A673 (cell line): ENCODE data around the gene STPG4. TPM values are rescaled to one million over a fixed set of nuclear protein-coding genes. Genes with fewer than 3 reads are reported as not detected.

Experiments used
- BruUV-seq: library from RNA; stranded (reverse); fragments of 400-500 nt; replicated peaks from 2 replicates; lab custom pipeline; 2021; lab: Mats Ljungman, UMichigan
- CTCF ChIA-PET: fragments of 300-600 bp; sonication (Branson Sonifier 250); formaldehyde crosslinking; loops from one replicate; lab custom pipeline; 2022; ENCODE audit warnings: antibody characterized with exemption; lab: Charles Lee
- POLR2A ChIA-PET: fragments of 300-600 bp; sonication (Branson Sonifier 250); formaldehyde crosslinking; loops from one replicate; lab custom pipeline; 2022; ENCODE audit warnings: antibody characterized with exemption; ENCODE audit not compliant: low non-redundant PET; lab: Charles Lee
- DNase-seq: peaks from one replicate; pipeline ENCODE4 v3.0.0-alpha.2; 2015; ENCODE audit warnings: low spot score
- H3K27ac ChIP-seq: fragments of 200-600 bp; sonication (generic); 2 replicates; pipeline ENCODE4 v1.5.1; 2016; ENCODE audit warnings: mixed run types, low read depth, mild to moderate bottlenecking, mixed read lengths, antibody characterized with exemption, low read length; ENCODE audit not compliant: poor library complexity, severe bottlenecking
- H3K27me3 ChIP-seq: fragments of 200-600 bp; sonication (generic); replicated peaks from 2 replicates; pipeline ENCODE4 v1.6.1; 2017; ENCODE audit warnings: mixed run types, low read depth, mild to moderate bottlenecking, mixed read lengths, antibody characterized with exemption, low read length; ENCODE audit not compliant: insufficient read depth, poor library complexity
- H3K36me3 ChIP-seq: fragments of 200-600 bp; sonication (generic); 2 replicates; pipeline ENCODE4 v1.6.1; 2016; ENCODE audit warnings: mixed run types, mild to moderate bottlenecking, mixed read lengths, antibody characterized with exemption, low read length; ENCODE audit not compliant: insufficient read depth, poor library complexity, severe bottlenecking
- H3K4me1 ChIP-seq: fragments of 200-600 bp; sonication (generic); 2 replicates; pipeline ENCODE4 v1.6.1; 2017; ENCODE audit warnings: mixed run types, mild to moderate bottlenecking, mixed read lengths, antibody characterized with exemption, low read length; ENCODE audit not compliant: insufficient read depth, poor library complexity, severe bottlenecking
- H3K4me3 ChIP-seq: fragments of 200-600 bp; sonication (generic); 2 replicates; pipeline ENCODE4 v1.5.1; 2016; ENCODE audit warnings: low read depth, mixed run types, mild to moderate bottlenecking, mixed read lengths, low read length; ENCODE audit not compliant: poor library complexity, severe bottlenecking
- H3K9me3 ChIP-seq: fragments of 200-600 bp; sonication (generic); 2 replicates; pipeline ENCODE4 v1.6.1; 2016; ENCODE audit warnings: mixed run types, low read depth, mild to moderate bottlenecking, mixed read lengths, antibody characterized with exemption, low read length; ENCODE audit not compliant: poor library complexity, severe bottlenecking
- CTCF ChIP-seq: fragments of 300-800, 200-600 bp; sonication (generic); conservative IDR thresholded peaks from 2 replicates; pipeline ENCODE4 v1.5.1; 2017; ENCODE audit warnings: low read depth, mild to moderate bottlenecking, antibody characterized with exemption, low read length, moderate library complexity, mixed read lengths
- EZH2 ChIP-seq: fragments of 200-600 bp; sonication (generic); IDR thresholded peaks from 2 replicates; pipeline ENCODE4 v1.6.1; 2017; ENCODE audit warnings: borderline replicate concordance, low read depth, mild to moderate bottlenecking, mixed read lengths, antibody characterized with exemption, low read length; ENCODE audit not compliant: poor library complexity, severe bottlenecking
- intact Hi-C: fragments of 100-400 bp; cut with micrococcal nuclease; formaldehyde crosslinking; loops from one replicate; pipeline ENCODE4 v1.10.0; 2022; ENCODE audit not compliant: unreplicated experiment
- total RNA-seq: library from RNA; stranded (reverse); gene quantifications from 2 replicates; pipeline ENCODE4 v1.2.3, GENCODE V29; 2021

STPG4 gene
- total RNA-seq, 1 experiment from 2014 or later, result 0.75 TPM

- TF ChIP-seq EZH2 (no peak), CTCF (no peak)
- ChIA-PET POLR2A (interaction anchor here (0.6 kb wide), 1 partner anchor 9 kb away, joined by 4 read pairs; no protein-coding TSS in a partner anchor), CTCF (no interaction called here)
- Histone ChIP-seq H3K36me3 (no peaks in the 10 kb centered on the region), H3K4me3 (no peak overlapping the region), H3K27me3 (no peaks in the 10 kb centered on the region), H3K4me1 (no peaks in the 10 kb centered on the region), H3K27ac (no peak overlapping the region), H3K9me3 (no peaks in the 10 kb centered on the region)
- no TSS peak for BruUV-seq
- no peak for DNase-seq
- intact Hi-C loops, result no loop called here
Measured at GRCh38 chr2:47048801-47049480, 106.2 kb downstream of the STPG4 start.

- no peak for TF ChIP-seq CTCF
- peaks cover 10% of the 10 kb centered on the region for H3K4me1 ChIP-seq
- H3K27me3 ChIP-seq, result no peaks in the 10 kb centered on the region
- H3K4me3 ChIP-seq, result no peak overlapping the region
- POLR2A ChIA-PET, result no interaction called here
- H3K27ac ChIP-seq, result no peak overlapping the region
- BruUV-seq, result no TSS peak
- no peak for DNase-seq
- CTCF ChIA-PET, result no interaction called here
- intact Hi-C loops, result no loop called here
- H3K9me3 ChIP-seq, result no peaks in the 10 kb centered on the region
- H3K36me3 ChIP-seq, result no peaks in the 10 kb centered on the region
Measured at GRCh38 chr2:47046271-47046670, 108.8 kb downstream of the STPG4 start.

- Histone ChIP-seq H3K36me3 (no peaks in the 10 kb centered on the region), H3K4me1 (peaks cover 10% of the 10 kb centered on the region), H3K4me3 (no peak overlapping the region), H3K27me3 (no peaks in the 10 kb centered on the region), H3K27ac (no peak overlapping the region), H3K9me3 (no peaks in the 10 kb centered on the region)
- TF ChIP-seq CTCF (no peak), EZH2 (no peak)
- CTCF ChIA-PET, result interaction anchor here (0.6 kb wide), 2 partner anchors 75 to 120 kb away, joined by 4 to 7 read pairs; no protein-coding TSS in a partner anchor
- BruUV-seq, result no TSS peak
- no peak for DNase-seq
- intact Hi-C loops, result no loop called here
- POLR2A ChIA-PET, result no interaction called here
Measured at GRCh38 chr2:47043891-47044239, 111.2 kb downstream of the STPG4 start.
